SU-DHL-6 (cell line): ENCODE measurements around the gene ZRANB3.
"Not testable (repeated sequence)": the region's sequence is repeated elsewhere in the genome, so short reads cannot be mapped to it uniquely, and the experiment has no call there.

ENCODE experiments used
- CTCF ChIP-seq: fragments of 200-600 bp; sonication (generic); IDR thresholded peaks from one replicate; pipeline ENCODE4 v1.5.1; 2017; ENCODE audit warnings: antibody characterized with exemption, mild to moderate bottlenecking, low read length, moderate library complexity; ENCODE audit not compliant: insufficient read depth, poor library complexity, severe bottlenecking
- EZH2phosphoT487 ChIP-seq: fragments of 200-600 bp; sonication (generic), shearing (Covaris generic); conservative IDR thresholded peaks from 2 replicates; pipeline ENCODE4 v1.6.1; 2018; ENCODE audit warnings: mild to moderate bottlenecking, antibody characterized with exemption, low read length, moderate library complexity, mixed read lengths

- not testable (repeated sequence) for TF ChIP-seq CTCF, EZH2phosphoT487
These were observed 425.3 kb downstream of the ZRANB3 start for GRCh38 chr2:135105513-135106316.
